ENCODE data around the gene TRIM15. TPM values are rescaled to one million over a fixed set of nuclear protein-coding genes. Genes with fewer than 3 reads are reported as not detected.
A peak's percentile ranks its signal among the peaks of the same experiment; 100 is the strongest.
"Not testable (repeated sequence)": the region's sequence is repeated elsewhere in the genome, so short reads cannot be mapped to it uniquely, and the experiment has no call there.

Gene TRIM15
- total RNA-seq, 1 donor from 2014 or later = not detected

GRCh38 chr6:30162265-30163089 is 869 bp upstream of the TRIM15 start:
- no peak for DNase-seq (ENCODE audit: low read depth in 2 of 2)

DNA sequence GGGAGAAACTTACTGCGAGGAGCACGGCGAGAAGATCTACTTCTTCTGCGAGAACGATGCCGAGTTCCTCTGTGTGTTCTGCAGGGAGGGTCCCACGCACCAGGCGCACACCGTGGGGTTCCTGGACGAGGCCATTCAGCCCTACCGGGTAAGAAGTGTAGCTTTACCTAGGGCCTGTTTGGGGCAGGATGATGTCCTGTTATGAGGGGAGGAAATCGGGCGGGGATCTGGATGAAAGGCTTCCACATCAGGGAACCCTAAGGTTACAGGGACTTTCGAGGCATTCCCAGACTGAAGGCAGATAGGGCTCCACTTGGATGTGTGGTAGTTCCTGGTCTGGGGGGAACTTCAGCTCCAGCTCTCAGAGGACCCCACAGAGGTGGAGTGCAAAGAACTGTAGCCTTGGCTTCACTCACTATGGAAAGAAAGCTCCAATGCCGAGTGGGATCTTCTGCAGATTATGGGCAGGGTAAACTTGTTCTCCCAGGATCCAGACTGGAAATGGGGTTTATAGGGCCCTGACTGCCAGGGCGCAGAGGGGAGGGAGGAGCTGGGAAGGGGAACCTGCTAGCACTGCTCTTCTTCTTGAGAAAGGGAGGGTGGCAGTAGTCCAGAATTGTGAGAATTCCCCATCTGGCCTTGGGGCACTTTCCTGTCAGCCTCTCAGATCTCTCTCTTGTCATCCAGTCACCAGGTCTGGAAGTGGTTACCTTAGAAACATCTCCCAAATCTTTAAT is 740 bp downstream of the TRIM15 start:
- DNase-seq (ENCODE audit: low read depth in 2 of 2) = no peak

DNA sequence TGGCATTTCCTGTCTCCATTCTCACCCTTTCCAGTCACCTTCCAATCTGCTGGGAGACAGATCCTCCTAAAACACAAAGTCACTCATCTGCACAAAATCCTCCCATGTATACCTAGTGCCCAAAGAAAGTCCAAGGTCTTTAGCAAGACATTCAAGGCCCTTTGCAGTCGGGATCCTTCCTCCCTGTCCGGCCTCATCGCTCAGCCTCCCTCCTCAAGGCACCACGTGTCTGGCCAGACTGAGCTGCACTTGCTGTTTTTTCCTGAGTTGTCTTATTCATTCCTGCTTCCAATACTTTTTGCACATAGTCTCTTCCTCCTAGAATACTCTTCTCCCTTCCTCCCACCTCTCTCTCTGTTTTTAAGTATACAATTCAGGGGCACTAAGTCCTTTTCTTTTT is 1.4 kb downstream of the TRIM15 start:
- no peak for DNase-seq (ENCODE audit: low read depth in 2 of 2)

GRCh38 chr6:30165238-30165637 is 1.9 kb downstream of the TRIM15 start:
- DNase-seq (ENCODE audit: low read depth in 2 of 2) = not testable (repeated sequence)

DNA sequence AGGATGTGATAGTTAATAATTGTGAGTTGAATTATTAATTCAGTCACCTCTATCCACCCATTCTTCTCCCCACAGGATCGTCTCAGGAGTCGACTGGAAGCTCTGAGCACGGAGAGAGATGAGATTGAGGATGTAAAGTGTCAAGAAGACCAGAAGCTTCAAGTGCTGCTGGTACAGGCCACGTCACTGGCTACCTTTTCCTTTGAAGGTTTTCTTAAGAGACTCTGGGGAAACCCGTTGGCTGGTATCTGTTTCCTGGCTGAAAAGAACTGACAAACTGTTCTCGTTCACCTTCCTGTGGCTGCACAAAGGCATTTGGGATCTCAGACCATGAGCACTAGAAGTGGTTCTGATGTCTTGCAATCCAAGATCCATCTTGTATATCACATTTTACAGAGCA is 3.8 kb downstream of the TRIM15 start:
- DNase-seq (ENCODE audit: low read depth in 2 of 2) = peak in 1 of 2 donors; percentile 17

DNA sequence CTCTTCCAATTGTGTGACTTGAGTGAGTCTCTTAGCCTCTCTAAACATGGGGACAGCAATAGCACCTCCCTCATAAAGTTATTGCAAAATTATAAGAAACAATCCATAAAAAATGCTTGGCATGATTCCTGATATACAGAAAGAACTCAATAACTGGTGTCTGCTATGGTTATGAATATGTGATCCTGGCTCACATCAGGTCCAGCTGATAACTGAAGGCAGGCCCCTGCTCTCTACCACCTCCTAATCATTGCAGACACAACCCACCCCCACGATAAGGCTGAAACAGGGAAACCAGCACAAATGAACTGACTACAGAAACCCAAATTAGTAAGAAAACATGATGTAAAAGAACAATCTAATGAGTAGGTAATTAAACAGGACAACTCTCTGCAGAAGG is 5.4 kb downstream of the TRIM15 start:
- DNase-seq (ENCODE audit: low read depth in 2 of 2) = no peak

DNA sequence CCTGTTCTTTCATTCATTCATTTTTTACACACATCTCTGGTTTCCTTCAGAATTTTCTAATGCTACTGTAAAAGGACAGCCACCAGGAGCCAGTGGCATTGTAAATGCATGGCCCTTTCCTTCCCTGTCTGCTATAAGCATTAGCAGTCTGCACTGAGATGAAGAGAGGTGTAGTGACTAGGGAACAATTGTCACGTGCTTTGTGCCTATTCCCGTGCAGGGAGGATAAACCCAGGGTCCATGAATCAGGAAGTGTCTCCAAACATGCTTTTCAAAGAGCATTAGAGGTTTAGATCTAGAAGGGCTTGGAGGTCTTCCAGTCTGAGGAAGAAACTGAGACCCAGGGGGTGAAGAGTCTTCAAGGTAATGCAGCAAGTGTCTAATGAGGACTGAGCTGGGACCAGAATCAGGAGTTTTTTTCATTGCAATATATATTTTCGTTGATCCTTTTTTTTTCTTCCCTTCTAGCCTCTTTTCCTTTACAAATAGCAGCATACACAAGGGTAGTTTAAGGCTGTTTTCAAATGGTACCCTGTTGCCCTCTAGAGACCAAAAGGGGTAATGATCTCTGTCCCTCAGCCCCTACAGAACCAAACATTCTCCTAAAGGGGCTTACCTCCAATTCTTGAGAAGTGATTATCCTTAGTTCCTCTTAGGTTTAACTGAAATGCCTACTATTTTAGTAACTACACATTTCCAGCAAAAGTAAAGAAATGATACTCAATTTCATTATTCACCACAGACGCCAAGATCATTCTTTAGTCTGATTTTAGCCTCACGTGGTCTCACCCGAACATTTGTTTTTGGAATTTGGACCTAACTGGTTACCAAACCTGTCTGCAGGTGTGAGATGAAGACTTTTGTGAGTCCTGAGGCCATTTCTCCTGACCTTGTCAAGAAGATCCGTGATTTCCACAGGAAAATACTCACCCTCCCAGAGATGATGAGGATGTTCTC is 6.6 kb downstream of the TRIM15 start:
- DNase-seq (ENCODE audit: low read depth in 2 of 2) = peak; percentile 63 to 76

DNA sequence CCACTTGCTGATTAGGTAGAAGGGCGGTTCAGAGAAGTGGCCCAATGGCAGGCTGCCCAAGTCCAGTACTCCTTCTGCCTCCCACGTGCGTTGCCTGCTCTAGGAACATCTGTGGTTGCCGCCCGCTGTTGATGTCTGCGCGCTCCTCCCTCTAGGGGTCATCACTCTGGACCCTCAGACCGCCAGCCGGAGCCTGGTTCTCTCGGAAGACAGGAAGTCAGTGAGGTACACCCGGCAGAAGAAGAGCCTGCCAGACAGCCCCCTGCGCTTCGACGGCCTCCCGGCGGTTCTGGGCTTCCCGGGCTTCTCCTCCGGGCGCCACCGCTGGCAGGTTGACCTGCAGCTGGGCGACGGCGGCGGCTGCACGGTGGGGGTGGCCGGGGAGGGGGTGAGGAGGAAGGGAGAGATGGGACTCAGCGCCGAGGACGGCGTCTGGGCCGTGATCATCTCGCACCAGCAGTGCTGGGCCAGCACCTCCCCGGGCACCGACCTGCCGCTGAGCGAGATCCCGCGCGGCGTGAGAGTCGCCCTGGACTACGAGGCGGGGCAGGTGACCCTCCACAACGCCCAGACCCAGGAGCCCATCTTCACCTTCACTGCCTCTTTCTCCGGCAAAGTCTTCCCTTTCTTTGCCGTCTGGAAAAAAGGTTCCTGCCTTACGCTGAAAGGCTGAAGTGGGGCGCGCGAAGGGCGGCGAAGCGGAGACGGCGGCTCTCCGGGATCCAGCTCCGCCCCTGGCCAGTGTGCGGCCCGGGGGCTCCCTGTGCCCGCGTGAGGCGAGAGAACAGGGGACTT is 8.5 kb downstream of the TRIM15 start:
- no peak for DNase-seq (ENCODE audit: low read depth in 2 of 2)

DNA sequence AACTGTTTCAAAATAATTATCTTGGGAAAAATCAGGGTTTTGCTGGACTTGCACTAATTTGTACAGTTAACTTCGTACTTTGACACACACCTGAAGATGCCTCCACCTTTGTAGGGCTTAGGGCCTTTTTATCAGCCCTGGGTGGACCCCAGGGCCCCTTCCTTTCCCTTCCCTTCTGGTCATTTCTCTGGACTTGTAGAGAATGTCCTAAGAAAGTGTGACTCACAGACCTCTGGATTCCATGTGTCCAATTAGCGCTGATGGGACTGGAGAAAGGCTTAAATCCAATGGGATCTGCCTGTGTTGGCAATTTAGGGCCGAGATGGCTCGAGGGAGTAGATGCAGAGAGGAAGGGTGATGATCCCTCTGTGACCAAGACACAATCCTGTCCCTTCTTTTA is 9.3 kb downstream of the TRIM15 start:
- no peak for DNase-seq (ENCODE audit: low read depth in 2 of 2)

DNA sequence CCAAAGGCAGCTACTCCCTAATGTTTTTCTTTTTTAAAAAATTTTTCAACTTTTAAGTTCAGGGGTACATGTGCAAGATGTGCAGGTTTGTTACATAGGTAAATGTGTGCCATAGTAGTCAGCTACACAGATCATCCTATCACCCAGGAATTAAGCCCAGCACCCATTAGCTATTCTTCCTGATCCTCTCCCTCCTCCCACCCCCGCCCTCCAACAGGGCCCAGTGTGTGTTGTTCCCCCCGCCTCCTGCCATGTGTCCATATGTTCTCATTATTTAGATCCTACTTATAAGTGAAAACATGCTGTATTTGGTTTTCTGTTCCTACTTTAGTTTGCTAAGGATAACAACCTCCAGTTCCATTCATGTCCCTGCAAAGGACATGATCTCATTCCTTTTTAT is 12.4 kb downstream of the TRIM15 start:
- no peak for DNase-seq (ENCODE audit: low read depth in 2 of 2)

DNA sequence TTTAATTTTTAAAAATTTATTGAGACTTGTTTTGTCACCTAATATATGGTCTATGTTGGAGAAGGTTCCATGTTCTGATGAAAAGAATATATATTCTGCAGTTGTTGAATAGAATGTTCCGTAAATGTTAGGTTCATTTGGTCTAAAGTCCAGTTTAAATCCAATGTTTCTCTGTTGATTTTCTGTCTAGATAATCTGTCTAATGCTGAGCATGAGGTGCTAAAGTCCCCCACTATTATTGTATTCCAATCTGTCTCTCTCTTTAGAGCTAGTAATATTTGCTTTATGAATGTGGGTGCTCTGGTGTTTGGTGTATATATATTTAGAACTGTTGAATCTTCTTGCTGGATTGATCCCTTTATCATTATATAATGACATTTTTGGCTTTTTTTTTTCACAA is 15.5 kb downstream of the TRIM15 start:
- no peak for DNase-seq (ENCODE audit: low read depth in 2 of 2)

GRCh38 chr6:30180145-30180544 is 16.8 kb downstream of the TRIM15 start:
- DNase-seq (ENCODE audit: low read depth in 2 of 2) = no peak

GRCh38 chr6:30184417-30185031 is 21.2 kb downstream of the TRIM15 start:
- DNase-seq (ENCODE audit: low read depth in 2 of 2) = no peak

DNA sequence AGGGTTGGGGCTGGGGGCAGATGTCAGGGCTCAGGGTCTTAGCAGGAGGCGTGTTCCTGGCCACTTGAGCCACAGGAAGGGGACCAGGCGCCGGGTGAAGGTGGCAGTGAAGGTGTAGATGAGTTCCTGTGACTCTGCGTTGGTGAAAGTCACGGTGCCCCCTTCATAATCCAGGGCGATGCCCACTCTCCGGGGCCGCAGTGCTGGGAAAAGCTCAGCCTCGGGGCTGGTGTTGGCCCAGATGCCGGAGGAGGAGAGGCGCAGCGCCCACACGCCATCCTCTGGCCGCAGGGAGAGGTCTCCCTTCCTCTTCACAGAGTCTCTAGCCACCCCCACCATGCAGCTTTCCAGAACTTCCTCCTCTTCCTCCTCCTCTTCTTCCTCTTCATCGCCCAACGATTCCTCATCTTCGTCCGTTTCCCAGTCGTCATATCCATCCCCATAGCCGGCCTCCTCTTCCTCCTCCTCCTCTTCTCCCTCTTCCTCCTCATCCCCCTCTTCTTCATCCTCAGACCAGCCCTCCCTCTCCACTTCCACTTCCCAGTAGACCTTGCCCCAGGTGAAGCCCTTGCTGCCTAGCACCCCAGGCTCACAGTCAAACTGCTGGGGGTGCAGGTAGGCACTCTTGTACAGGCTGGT is 22.6 kb downstream of the TRIM15 start:
- no peak for DNase-seq (ENCODE audit: low read depth in 2 of 2)

DNA sequence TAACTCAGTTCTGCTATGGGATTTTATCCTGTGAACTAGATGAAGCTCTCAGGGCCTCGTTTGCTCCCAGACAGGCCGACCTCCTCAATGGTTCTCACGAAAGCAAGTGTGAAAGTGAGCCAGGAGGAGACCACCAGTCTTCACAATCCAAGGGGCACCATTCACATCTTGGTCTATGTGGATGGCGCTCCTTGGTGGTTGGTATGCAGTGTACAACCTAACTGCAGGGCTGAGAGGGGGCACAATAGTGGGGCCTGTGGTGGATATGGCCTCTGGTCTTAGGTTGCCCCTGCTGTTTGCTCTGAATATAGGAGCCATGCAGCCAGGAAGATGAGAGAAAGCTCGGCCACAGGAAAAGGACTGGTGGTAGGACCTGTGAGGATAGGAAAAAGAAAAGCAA is 25.2 kb downstream of the TRIM15 start:
- no peak for DNase-seq (ENCODE audit: low read depth in 2 of 2)

- peak in 1 of 2 donors; percentile 19 for DNase-seq (ENCODE audit: low read depth in 2 of 2)
Measured at GRCh38 chr6:30192076-30192475, 28.7 kb downstream of the TRIM15 start.

GRCh38 chr6:30194797-30195690 is 31.7 kb downstream of the TRIM15 start:
- DNase-seq (ENCODE audit: low read depth in 2 of 2) = no peak

DNA sequence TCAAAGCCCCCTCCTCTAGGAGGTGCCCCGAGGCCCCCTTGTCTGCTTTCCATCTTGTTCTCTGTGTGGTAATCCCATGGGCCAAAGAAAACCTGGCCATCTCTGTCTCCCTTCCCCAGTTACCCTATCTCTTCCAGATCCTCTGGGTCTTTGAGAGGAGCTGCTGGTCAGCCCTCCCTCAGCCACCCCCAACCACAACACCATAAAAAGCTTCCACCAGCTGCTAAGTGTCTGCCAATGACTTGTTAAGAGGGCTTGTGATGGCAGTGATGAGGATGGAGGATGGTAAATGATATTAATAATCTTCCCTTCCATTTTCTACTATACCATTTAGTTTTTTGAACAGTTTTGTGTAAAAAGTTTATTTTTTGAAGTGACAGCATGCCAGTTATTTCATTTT is 32.6 kb downstream of the TRIM15 start:
- DNase-seq (ENCODE audit: low read depth in 2 of 2) = no peak

DNA sequence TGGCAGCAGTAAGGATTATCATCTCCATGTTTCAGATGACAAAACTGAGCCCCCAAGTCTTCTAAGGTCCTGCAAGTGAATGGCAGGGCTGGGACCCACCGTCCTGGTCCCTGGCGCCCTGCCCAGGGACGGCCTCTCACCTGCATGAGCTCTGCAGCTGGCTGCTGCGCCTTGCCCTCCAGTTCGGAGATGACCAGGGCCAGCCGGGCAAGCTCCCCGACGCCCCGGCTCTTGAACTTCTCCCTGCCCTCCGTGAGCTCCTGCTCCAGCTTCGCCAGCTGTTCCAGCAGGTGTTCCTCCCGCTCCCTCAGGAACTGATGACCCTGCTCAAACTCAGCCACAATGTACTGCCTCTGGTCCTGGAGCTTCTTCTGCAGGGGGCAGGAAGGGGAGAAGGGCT is 33.0 kb downstream of the TRIM15 start:
- DNase-seq (ENCODE audit: low read depth in 2 of 2) = no peak

Measured in lung microvascular endothelial cell (primary cell).